Endothelial cell of umbilical vein (primary cell): ENCODE data around the gene SAMD1.

Experiments
- CTCF ChIP-seq, 2 donors: IDR thresholded peaks; 1 replicate in 1 of 2; 2 replicates in 1 of 2; pipeline ENCODE4 v1.5.1; 2011; ENCODE audit warnings: low read length in 2 of 2, mild to moderate bottlenecking in 2 of 2, moderate library complexity in 2 of 2, control low read depth in 1 of 2, inconsistent platforms in 1 of 2, low read depth in 1 of 2; ENCODE audit not compliant: insufficient read depth in 1 of 2; ENCODE audit errors: extremely low read depth in 1 of 2
- EZH2 ChIP-seq: IDR thresholded peaks from 2 replicates; pipeline ENCODE4 v1.6.1; 2012; ENCODE audit warnings: borderline replicate concordance, low read depth, mild to moderate bottlenecking, moderate library complexity, low read length, inconsistent platforms; ENCODE audit not compliant: severe bottlenecking
- GATA2 ChIP-seq: IDR thresholded peaks from 2 replicates; pipeline ENCODE4 v1.7.0; 2011; ENCODE audit warnings: low read depth, mild to moderate bottlenecking, moderate library complexity, mixed read lengths, low read length; ENCODE audit not compliant: insufficient read length, insufficient read depth
- JUN ChIP-seq: IDR thresholded peaks from 2 replicates; pipeline ENCODE4 v1.6.1; 2011; ENCODE audit warnings: borderline replicate concordance, low read depth; ENCODE audit not compliant: insufficient read length, insufficient read depth
- MYC ChIP-seq: IDR thresholded peaks from one replicate; pipeline ENCODE4 v1.6.1; 2011; ENCODE audit warnings: mild to moderate bottlenecking, low read depth, low read length
- POLR2A ChIP-seq: IDR thresholded peaks from 2 replicates; pipeline ENCODE4 v1.6.1; 2012; ENCODE audit warnings: low read depth, mild to moderate bottlenecking, control low read depth, low read length
- POLR2AphosphoS5 ChIP-seq: IDR thresholded peaks from 2 replicates; pipeline ENCODE4 v1.6.1; 2012; ENCODE audit warnings: low read depth, mild to moderate bottlenecking, control low read depth, low read length, moderate library complexity; ENCODE audit not compliant: insufficient read depth
- TF ChIP-seq, protein P1 (sequence below): IDR thresholded peaks from 2 replicates; pipeline ENCODE4 v1.6.1; 2011; ENCODE audit not compliant: insufficient read depth, insufficient read length

GRCh38 chr19:14127176-14127575, 36.6 kb upstream of the SAMD1 start:
- TF ChIP-seq CTCF (IDR thresholded peaks at IDR 0.05; ENCODE audit: extremely low read depth in 1 of 2, insufficient read depth in 1 of 2, low read depth in 1 of 2, low read length in 2 of 2) (no peak), POLR2A (no peak), POLR2AphosphoS5 (no peak), GATA2 (no peak), MYC (no peak), EZH2 (no peak), JUN (no peak)
- TF ChIP-seq, protein P1, sequence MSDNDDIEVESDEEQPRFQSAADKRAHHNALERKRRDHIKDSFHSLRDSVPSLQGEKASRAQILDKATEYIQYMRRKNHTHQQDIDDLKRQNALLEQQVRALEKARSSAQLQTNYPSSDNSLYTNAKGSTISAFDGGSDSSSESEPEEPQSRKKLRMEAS, result no peak
